Endodermal cell (in vitro differentiated cells): Measurements from ENCODE around the gene TSPAN9. TPM values are rescaled to one million over a fixed set of nuclear protein-coding genes. Genes with fewer than 3 reads are reported as not detected.

Experiments used
- DNase-seq: peaks from one replicate; pipeline ENCODE4 v3.0.0-alpha.2; 2017
- H3K27ac ChIP-seq: 2 replicates; pipeline ENCODE4 v1.5.1; 2013; ENCODE audit warnings: mild to moderate bottlenecking, low read depth, low read length, moderate library complexity
- H3K27me3 ChIP-seq: 2 replicates; pipeline ENCODE4 v1.6.1; 2013; ENCODE audit warnings: mild to moderate bottlenecking, low read length, moderate library complexity; ENCODE audit not compliant: insufficient read depth, control insufficient read depth, poor library complexity, severe bottlenecking
- H3K36me3 ChIP-seq: 2 replicates; pipeline ENCODE4 v1.7.0; 2013; ENCODE audit warnings: mild to moderate bottlenecking, low read length, moderate library complexity; ENCODE audit not compliant: control insufficient read depth, insufficient read depth
- H3K4me1 ChIP-seq: one replicate; pipeline ENCODE4 v1.7.0; 2013; ENCODE audit warnings: low read length; ENCODE audit not compliant: control insufficient read depth, insufficient read depth
- H3K4me3 ChIP-seq: 2 replicates; pipeline ENCODE4 v1.5.1; 2013; ENCODE audit warnings: mild to moderate bottlenecking, low read length, moderate library complexity
- H3K9ac ChIP-seq: 2 replicates; pipeline ENCODE4 v1.6.1; 2013; ENCODE audit warnings: mild to moderate bottlenecking, low read length, moderate library complexity; ENCODE audit not compliant: poor library complexity, severe bottlenecking; ENCODE audit errors: extremely low read depth
- H3K9me3 ChIP-seq: 2 replicates; pipeline ENCODE4 v1.6.1; 2013; ENCODE audit warnings: mild to moderate bottlenecking, low read length, moderate library complexity; ENCODE audit not compliant: control insufficient read depth
- H3K27ac Mint-ChIP-seq: 2 replicates; pipeline ENCODE4 v1.8.0; 2020; ENCODE audit warnings: mixed read lengths
- H3K27me3 Mint-ChIP-seq: 2 replicates; pipeline ENCODE4 v1.8.0; 2021; ENCODE audit warnings: mild to moderate bottlenecking, mixed read lengths; ENCODE audit not compliant: insufficient read depth
- H3K36me3 Mint-ChIP-seq: 2 replicates; pipeline ENCODE4 v1.8.0; 2020; ENCODE audit warnings: low read depth, mixed read lengths
- H3K4me1 Mint-ChIP-seq: 2 replicates; pipeline ENCODE4 v1.8.0; 2020; ENCODE audit warnings: mixed read lengths
- H3K4me3 Mint-ChIP-seq: 2 replicates; pipeline ENCODE4 v1.8.0; 2020; ENCODE audit warnings: mild to moderate bottlenecking, moderate library complexity, mixed read lengths
- H3K9me3 Mint-ChIP-seq: 2 replicates; pipeline ENCODE4 v1.8.0; 2020; ENCODE audit warnings: mild to moderate bottlenecking, mixed read lengths
- WGBS, 2 experiments: methylation state at CpG; one replicate each; pipeline versions ENCODE4 v1.1.5 to v1.1.7; 2013; ENCODE audit warnings: missing lambda C conversion rate in 2 of 2, mixed read lengths in 1 of 2; ENCODE audit not compliant: insufficient coverage in 1 of 2, insufficient read length in 1 of 2; 5-methylcytosine and 5-hydroxymethylcytosine counted together
- total RNA-seq, 2 donors: library from RNA; stranded (reverse); fragmentation: NEBNext Ultra II Directional in 1 of 2; extraction: Animal tissue kit (Norgen Biotek cat#: 25700) in 1 of 2; gene quantifications; 2 replicates in 1 of 2; 3 replicates in 1 of 2; pipeline ENCODE4 v1.2.1, GENCODE V29; 2021
- TF ChIP-seq, protein P1 (sequence below): fragments of 200-600 bp; sonication (generic); conservative IDR thresholded peaks from 2 replicates; pipeline ENCODE4 v1.5.0; 2021; ENCODE audit warnings: antibody characterized with exemption, mild to moderate bottlenecking

The TSPAN9 gene
- total RNA-seq, 2 donors from 2014 or later: 31.9 to 80.8 TPM

DNA sequence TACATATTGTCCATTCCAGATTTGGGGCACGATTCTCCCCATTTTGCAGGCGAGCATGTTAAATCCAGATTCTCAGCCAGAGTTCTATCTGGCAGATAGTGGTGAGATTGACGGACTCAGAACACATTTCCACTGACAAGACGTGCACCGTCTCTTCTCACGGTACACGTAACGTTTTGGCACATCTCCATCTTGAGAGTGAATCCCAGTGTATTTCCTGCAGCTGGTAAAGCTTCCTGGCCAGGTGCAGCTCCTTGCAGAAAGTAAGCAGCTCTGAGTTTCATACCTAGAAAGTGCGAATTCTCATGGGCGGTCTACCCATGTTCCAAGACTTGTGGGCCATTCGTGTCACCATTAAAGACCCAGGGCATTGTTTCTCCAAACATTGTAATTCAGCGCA is 102.6 kb downstream of the TSPAN9 start:
- Mint-ChIP-seq H3K36me3 (no peaks in the 10 kb centered on the region), H3K4me1 (peaks cover 25% of the 10 kb centered on the region), H3K4me3 (no peak overlapping the region), H3K9me3 (no peaks in the 10 kb centered on the region), H3K27me3 (no peaks in the 10 kb centered on the region), H3K27ac (no peak overlapping the region)
- WGBS, 2 experiments: 93 to 95% methylated on average over 11 to 12 of the region's 12 CpGs
- Histone ChIP-seq H3K27me3 (no peaks in the 10 kb centered on the region), H3K27ac (no peak overlapping the region), H3K4me3 (no peak overlapping the region), H3K4me1 (no peaks in the 10 kb centered on the region), H3K36me3 (no peaks in the 10 kb centered on the region), H3K9me3 (no peaks in the 10 kb centered on the region), H3K9ac (no peak overlapping the region)
- no peak for DNase-seq
- TF ChIP-seq, protein P1, sequence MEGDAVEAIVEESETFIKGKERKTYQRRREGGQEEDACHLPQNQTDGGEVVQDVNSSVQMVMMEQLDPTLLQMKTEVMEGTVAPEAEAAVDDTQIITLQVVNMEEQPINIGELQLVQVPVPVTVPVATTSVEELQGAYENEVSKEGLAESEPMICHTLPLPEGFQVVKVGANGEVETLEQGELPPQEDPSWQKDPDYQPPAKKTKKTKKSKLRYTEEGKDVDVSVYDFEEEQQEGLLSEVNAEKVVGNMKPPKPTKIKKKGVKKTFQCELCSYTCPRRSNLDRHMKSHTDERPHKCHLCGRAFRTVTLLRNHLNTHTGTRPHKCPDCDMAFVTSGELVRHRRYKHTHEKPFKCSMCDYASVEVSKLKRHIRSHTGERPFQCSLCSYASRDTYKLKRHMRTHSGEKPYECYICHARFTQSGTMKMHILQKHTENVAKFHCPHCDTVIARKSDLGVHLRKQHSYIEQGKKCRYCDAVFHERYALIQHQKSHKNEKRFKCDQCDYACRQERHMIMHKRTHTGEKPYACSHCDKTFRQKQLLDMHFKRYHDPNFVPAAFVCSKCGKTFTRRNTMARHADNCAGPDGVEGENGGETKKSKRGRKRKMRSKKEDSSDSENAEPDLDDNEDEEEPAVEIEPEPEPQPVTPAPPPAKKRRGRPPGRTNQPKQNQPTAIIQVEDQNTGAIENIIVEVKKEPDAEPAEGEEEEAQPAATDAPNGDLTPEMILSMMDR: no peak

- Histone ChIP-seq H3K4me1 (no peaks in the 10 kb centered on the region), H3K27me3 (no peaks in the 10 kb centered on the region), H3K9me3 (no peaks in the 10 kb centered on the region), H3K4me3 (no peak overlapping the region), H3K36me3 (no peaks in the 10 kb centered on the region), H3K9ac (no peak overlapping the region), H3K27ac (no peak overlapping the region)
- TF ChIP-seq, protein P1: no peak
- DNase-seq: no peak
- peaks cover 19% of the 10 kb centered on the region for H3K4me1 Mint-ChIP-seq
- H3K27me3 Mint-ChIP-seq: no peaks in the 10 kb centered on the region
- H3K27ac Mint-ChIP-seq: peak overlapping the region; percentile 7
- H3K9me3 Mint-ChIP-seq: no peaks in the 10 kb centered on the region
- no peaks in the 10 kb centered on the region for H3K36me3 Mint-ChIP-seq
- 86 to 89% methylated on average over 4 to 5 of the region's 5 CpGs for WGBS, 2 experiments
- no peak overlapping the region for H3K4me3 Mint-ChIP-seq
Measured at GRCh38 chr12:3182426-3182825, 105.2 kb downstream of the TSPAN9 start.

DNA sequence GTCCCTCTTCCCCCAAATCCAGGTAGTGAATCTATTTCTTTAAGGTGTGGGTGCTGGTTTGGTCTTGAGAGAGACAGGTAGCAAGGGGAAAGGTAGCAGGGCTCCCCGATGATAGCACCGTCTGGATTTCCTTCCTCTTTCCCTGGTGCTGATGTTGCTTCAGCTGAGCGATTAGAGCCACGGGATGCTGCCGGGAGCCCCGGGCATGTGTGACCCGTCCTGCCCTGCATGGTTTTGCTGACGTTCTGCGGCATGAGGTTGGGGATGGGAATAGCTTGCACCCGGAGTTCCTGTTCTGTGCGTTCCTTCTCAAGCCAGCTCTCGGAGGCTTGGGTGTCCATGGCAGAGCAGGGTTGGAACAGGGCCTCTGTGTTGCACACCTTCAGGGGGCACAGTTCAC is 107.3 kb downstream of the TSPAN9 start:
- H3K9me3 Mint-ChIP-seq: no peaks in the 10 kb centered on the region
- no peaks in the 10 kb centered on the region for H3K27me3 Mint-ChIP-seq
- no peak overlapping the region for H3K27ac ChIP-seq

More for the DNA sequence above, 107.3 kb downstream of the TSPAN9 start:
- peak; percentile 56 for DNase-seq
- TF ChIP-seq, protein P1: no peak
- 89 to 90% methylated on average over 6 to 12 of the region's 12 CpGs for WGBS, 2 experiments
- H3K36me3 Mint-ChIP-seq: no peaks in the 10 kb centered on the region
- Histone ChIP-seq H3K27me3 (no peaks in the 10 kb centered on the region), H3K9ac (no peak overlapping the region), H3K4me1 (no peaks in the 10 kb centered on the region), H3K36me3 (no peaks in the 10 kb centered on the region), H3K4me3 (no peak overlapping the region), H3K9me3 (no peaks in the 10 kb centered on the region)
- H3K4me1 Mint-ChIP-seq: peaks cover 11% of the 10 kb centered on the region
- H3K4me3 Mint-ChIP-seq: no peak overlapping the region
- H3K27ac Mint-ChIP-seq: no peak overlapping the region
